ENCODE results near the gene CAB39. TPM values are rescaled to one million over a fixed set of nuclear protein-coding genes. Genes with fewer than 3 reads are reported as not detected.

Gene CAB39
- polyA plus RNA-seq, 1 of the 3 experiments (the other 2 are of a cell fraction) = 15.7 TPM

GRCh38 chr2:230672836-230673235 lies 39.8 kb upstream of the CAB39 start:
- Histone ChIP-seq H3K4me1 (ENCODE audit: control insufficient read depth in 1 of 2, insufficient read depth in 2 of 2, low read depth in 1 of 2, low read length in 1 of 2) (no peaks in the 10 kb centered on the region; a peak in 1 of 4 replicates), H3K9me3 (no peaks in the 10 kb centered on the region), H3F3A (replicated peaks; ENCODE audit: insufficient read depth) (no peaks in the 10 kb centered on the region), H3K27me3 (ENCODE audit: insufficient read depth) (no peaks in the 10 kb centered on the region), H3K4me3 (ENCODE audit: low read depth in 2 of 2, low read length in 1 of 2) (no peak overlapping the region), H3K9ac (no peak overlapping the region), H3K79me2 (ENCODE audit: insufficient read depth) (no peaks in the 10 kb centered on the region), H3K9me2 (no peaks in the 10 kb centered on the region), H3K27ac (ENCODE audit: low read depth in 2 of 2, low read length in 1 of 2) (no peak overlapping the region), H3K4me2 (no peak overlapping the region), H4K20me1 (ENCODE audit: insufficient read depth) (no peaks in the 10 kb centered on the region), H3K36me3 (replicated peaks in 1 of 2; ENCODE audit: control insufficient read depth in 1 of 2, insufficient read depth in 2 of 2, low read length in 1 of 2) (no peaks in the 10 kb centered on the region), H2AFZ (ENCODE audit: low read depth) (no peak overlapping the region)
- WGBS (ENCODE audit: low lambda C conversion rate) = 88% methylated on average over 12 of the region's 12 CpGs
- no peak for DNase-seq
- POLR2A ChIA-PET = no interaction called here
- CTCF ChIA-PET = no interaction called here
- TF ChIP-seq IRF3 (IDR thresholded peaks at IDR 0.05; ENCODE audit: low read depth, low read length) (no peak), TAF1 (IDR thresholded peaks at IDR 0.05; ENCODE audit: borderline replicate concordance, low read depth, low read length) (no peak), TCF12 (IDR thresholded peaks at IDR 0.05) (no peak), NFIC (IDR thresholded peaks at IDR 0.05; ENCODE audit: borderline replicate concordance) (no peak), FOXM1 (IDR thresholded peaks at IDR 0.05; ENCODE audit: low read depth) (no peak), RAD21 (IDR thresholded peaks at IDR 0.05; ENCODE audit: low read length) (no peak), FOSL2 (IDR thresholded peaks at IDR 0.05; ENCODE audit: borderline replicate concordance, low read depth) (no peak), RXRA (IDR thresholded peaks at IDR 0.05; ENCODE audit: borderline replicate concordance, low read depth) (no peak), FOXJ3 (CRISPR knock-in tag; IDR thresholded peaks at IDR 0.05) (no peak), SIN3A (IDR thresholded peaks at IDR 0.05; ENCODE audit: borderline replicate concordance, low read depth, low read length) (no peak), POLR2AphosphoS5 (IDR thresholded peaks at IDR 0.05; ENCODE audit: low read depth, low read length) (no peak), MXI1 (IDR thresholded peaks at IDR 0.05; ENCODE audit: low read depth, low read length) (no peak), TEAD4 (IDR thresholded peaks at IDR 0.05; ENCODE audit: borderline replicate concordance, insufficient read depth) (no peak)

- CTCF ChIA-PET = no interaction called here
- Histone ChIP-seq H4K20me1 (ENCODE audit: insufficient read depth) (no peaks in the 10 kb centered on the region), H3K9ac (no peak overlapping the region), H2AFZ (ENCODE audit: low read depth) (no peak overlapping the region), H3K27ac (ENCODE audit: low read depth in 2 of 2, low read length in 1 of 2) (no peak overlapping the region), H3F3A (replicated peaks; ENCODE audit: insufficient read depth) (no peaks in the 10 kb centered on the region), H3K4me3 (ENCODE audit: low read depth in 2 of 2, low read length in 1 of 2) (no peak overlapping the region), H3K4me2 (no peak overlapping the region), H3K4me1 (ENCODE audit: control insufficient read depth in 1 of 2, insufficient read depth in 2 of 2, low read depth in 1 of 2, low read length in 1 of 2) (no peaks in the 10 kb centered on the region), H3K36me3 (replicated peaks in 1 of 2; ENCODE audit: control insufficient read depth in 1 of 2, insufficient read depth in 2 of 2, low read length in 1 of 2) (no peaks in the 10 kb centered on the region), H3K79me2 (ENCODE audit: insufficient read depth) (no peaks in the 10 kb centered on the region), H3K9me2 (no peaks in the 10 kb centered on the region), H3K9me3 (no peaks in the 10 kb centered on the region), H3K27me3 (ENCODE audit: insufficient read depth) (no peaks in the 10 kb centered on the region)
- DNase-seq = no peak
- WGBS (ENCODE audit: low lambda C conversion rate) = no CpG with 5 or more reads among the region's 2 CpGs
- POLR2A ChIA-PET = no interaction called here
- TF ChIP-seq RAD21 (IDR thresholded peaks at IDR 0.05; ENCODE audit: low read length) = no peak
- TF ChIP-seq RFX5 (IDR thresholded peaks at IDR 0.05; ENCODE audit: low read length) = no peak
- TF ChIP-seq FOXM1 (IDR thresholded peaks at IDR 0.05; ENCODE audit: low read depth) = no peak
- TF ChIP-seq, protein P1, sequence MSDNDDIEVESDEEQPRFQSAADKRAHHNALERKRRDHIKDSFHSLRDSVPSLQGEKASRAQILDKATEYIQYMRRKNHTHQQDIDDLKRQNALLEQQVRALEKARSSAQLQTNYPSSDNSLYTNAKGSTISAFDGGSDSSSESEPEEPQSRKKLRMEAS (IDR thresholded peaks at IDR 0.05; ENCODE audit: low read depth) = no peak
- no peak for TF ChIP-seq FOXJ3 (CRISPR knock-in tag; IDR thresholded peaks at IDR 0.05)
- no peak for TF ChIP-seq MEF2A (IDR thresholded peaks at IDR 0.05; ENCODE audit: borderline replicate concordance, low read depth)
- no peak for TF ChIP-seq EP300 (IDR thresholded peaks at IDR 0.05; ENCODE audit: borderline replicate concordance in 1 of 2, low read depth in 1 of 2, low read length in 1 of 2)
- no peak for TF ChIP-seq RXRA (IDR thresholded peaks at IDR 0.05; ENCODE audit: borderline replicate concordance, low read depth)
- TF ChIP-seq ELF1 (IDR thresholded peaks at IDR 0.05) = no peak
- TF ChIP-seq, protein P2, sequence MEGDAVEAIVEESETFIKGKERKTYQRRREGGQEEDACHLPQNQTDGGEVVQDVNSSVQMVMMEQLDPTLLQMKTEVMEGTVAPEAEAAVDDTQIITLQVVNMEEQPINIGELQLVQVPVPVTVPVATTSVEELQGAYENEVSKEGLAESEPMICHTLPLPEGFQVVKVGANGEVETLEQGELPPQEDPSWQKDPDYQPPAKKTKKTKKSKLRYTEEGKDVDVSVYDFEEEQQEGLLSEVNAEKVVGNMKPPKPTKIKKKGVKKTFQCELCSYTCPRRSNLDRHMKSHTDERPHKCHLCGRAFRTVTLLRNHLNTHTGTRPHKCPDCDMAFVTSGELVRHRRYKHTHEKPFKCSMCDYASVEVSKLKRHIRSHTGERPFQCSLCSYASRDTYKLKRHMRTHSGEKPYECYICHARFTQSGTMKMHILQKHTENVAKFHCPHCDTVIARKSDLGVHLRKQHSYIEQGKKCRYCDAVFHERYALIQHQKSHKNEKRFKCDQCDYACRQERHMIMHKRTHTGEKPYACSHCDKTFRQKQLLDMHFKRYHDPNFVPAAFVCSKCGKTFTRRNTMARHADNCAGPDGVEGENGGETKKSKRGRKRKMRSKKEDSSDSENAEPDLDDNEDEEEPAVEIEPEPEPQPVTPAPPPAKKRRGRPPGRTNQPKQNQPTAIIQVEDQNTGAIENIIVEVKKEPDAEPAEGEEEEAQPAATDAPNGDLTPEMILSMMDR (IDR thresholded peaks at IDR 0.05) = no peak
- TF ChIP-seq POLR2AphosphoS5 (IDR thresholded peaks at IDR 0.05; ENCODE audit: low read depth, low read length) = no peak
- TF ChIP-seq CHD2 (IDR thresholded peaks at IDR 0.05; ENCODE audit: low read length, partially characterized antibody) = no peak
- TF ChIP-seq, protein P3, sequence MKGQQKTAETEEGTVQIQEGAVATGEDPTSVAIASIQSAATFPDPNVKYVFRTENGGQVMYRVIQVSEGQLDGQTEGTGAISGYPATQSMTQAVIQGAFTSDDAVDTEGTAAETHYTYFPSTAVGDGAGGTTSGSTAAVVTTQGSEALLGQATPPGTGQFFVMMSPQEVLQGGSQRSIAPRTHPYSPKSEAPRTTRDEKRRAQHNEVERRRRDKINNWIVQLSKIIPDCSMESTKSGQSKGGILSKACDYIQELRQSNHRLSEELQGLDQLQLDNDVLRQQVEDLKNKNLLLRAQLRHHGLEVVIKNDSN (IDR thresholded peaks at IDR 0.05; ENCODE audit: borderline replicate concordance, low read depth) = no peak
- no peak for TF ChIP-seq TEAD4 (IDR thresholded peaks at IDR 0.05; ENCODE audit: borderline replicate concordance, insufficient read depth)
- TF ChIP-seq JUND (IDR thresholded peaks at IDR 0.05) = no peak
- no peak for TF ChIP-seq FOSL2 (IDR thresholded peaks at IDR 0.05; ENCODE audit: borderline replicate concordance, low read depth)
- no peak for TF ChIP-seq EZH2phosphoT487 (IDR thresholded peaks at IDR 0.05; ENCODE audit: borderline replicate concordance, low read depth)
- no peak for TF ChIP-seq SIN3A (IDR thresholded peaks at IDR 0.05; ENCODE audit: borderline replicate concordance, low read depth, low read length)
These were observed 38.2 kb upstream of the CAB39 start for GRCh38 chr2:230674401-230674800.

Measured in SK-N-SH (cell line).